ENCODE measurements around the gene RFC4. TPM values are rescaled to one million over a fixed set of nuclear protein-coding genes. Genes with fewer than 3 reads are reported as not detected.

The RFC4 gene
- total and polyA plus RNA-seq, 2 donors from 2014 or later, result 8.9 to 11.1 TPM

DNA sequence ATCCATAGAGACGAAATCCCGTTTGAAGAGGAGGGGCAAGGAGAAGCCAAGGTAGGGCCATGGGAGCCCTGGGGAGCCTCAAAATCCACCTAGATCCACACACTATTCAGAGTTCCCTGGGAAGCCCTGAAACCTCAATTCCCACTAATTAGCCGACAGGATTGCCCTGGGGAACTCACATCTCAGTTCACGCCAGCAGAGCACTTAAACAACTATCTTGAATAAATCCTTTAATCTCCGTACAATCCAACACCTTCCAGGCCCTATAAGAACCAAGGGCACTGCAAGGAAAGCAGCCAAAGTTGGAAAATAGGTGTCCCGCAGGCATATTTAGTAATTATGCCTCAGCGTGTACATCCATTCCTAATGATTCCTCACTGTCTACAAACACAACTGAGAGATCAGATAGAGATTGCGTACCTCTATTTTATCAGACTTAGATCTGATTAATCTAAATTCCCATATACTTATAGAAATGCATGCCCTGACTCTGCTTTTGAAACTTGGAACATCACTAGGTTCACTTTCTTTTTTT, 48.5 kb downstream of the RFC4 start:
- Histone ChIP-seq H3K9me3 (ENCODE audit: control insufficient read depth in 2 of 3, insufficient read depth in 1 of 3, low read length in 3 of 3) (no peaks in the 10 kb centered on the region), H3K27me3 (ENCODE audit: control insufficient read depth, insufficient read depth, low read length) (no peaks in the 10 kb centered on the region), H3K36me3 (ENCODE audit: control insufficient read depth in 2 of 3, insufficient read depth in 3 of 3, low read length in 3 of 3) (no peaks in the 10 kb centered on the region), H3K27ac (ENCODE audit: low read depth in 2 of 2, low read length in 2 of 2) (no peak overlapping the region), H3K9ac (ENCODE audit: low read length in 3 of 3) (no peak overlapping the region), H3K4me1 (ENCODE audit: control insufficient read depth in 2 of 3, insufficient read depth in 2 of 3, low read depth in 1 of 3, low read length in 3 of 3) (no peaks in the 10 kb centered on the region), H3K4me3 (ENCODE audit: low read length in 3 of 3) (no peak overlapping the region)
- TF ChIP-seq, protein P1, sequence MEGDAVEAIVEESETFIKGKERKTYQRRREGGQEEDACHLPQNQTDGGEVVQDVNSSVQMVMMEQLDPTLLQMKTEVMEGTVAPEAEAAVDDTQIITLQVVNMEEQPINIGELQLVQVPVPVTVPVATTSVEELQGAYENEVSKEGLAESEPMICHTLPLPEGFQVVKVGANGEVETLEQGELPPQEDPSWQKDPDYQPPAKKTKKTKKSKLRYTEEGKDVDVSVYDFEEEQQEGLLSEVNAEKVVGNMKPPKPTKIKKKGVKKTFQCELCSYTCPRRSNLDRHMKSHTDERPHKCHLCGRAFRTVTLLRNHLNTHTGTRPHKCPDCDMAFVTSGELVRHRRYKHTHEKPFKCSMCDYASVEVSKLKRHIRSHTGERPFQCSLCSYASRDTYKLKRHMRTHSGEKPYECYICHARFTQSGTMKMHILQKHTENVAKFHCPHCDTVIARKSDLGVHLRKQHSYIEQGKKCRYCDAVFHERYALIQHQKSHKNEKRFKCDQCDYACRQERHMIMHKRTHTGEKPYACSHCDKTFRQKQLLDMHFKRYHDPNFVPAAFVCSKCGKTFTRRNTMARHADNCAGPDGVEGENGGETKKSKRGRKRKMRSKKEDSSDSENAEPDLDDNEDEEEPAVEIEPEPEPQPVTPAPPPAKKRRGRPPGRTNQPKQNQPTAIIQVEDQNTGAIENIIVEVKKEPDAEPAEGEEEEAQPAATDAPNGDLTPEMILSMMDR (IDR thresholded peaks at IDR 0.05; ENCODE audit: borderline replicate concordance, extremely low read depth, insufficient read depth), result no peak
- FAIRE-seq, result no peak
- intact Hi-C loops (cut with DNase I), result no loop called here
- DNase-seq, result no peak

DNA sequence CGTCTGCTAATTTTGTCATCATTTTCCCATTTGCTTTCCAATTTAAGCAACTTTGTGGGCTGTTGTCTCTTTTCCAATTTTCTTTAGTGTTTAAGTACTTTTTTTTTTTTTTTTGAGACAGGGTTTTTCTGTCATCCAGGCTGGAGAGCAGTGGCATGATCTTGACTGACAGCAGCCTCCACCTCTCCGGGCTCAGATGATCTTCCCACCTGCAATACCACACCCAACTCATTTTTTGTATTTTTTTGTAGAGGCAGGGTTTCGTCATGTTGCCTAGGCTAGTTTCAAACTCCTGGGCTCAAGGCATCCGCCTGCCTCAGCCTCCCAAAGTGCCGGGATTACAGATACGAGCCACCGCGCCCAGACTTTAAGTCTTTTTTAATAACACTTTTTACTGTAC, 49.1 kb downstream of the RFC4 start:
- FAIRE-seq (no peak), DNase-seq (no peak)
- intact Hi-C loops (cut with DNase I), result no loop called here

DNA sequence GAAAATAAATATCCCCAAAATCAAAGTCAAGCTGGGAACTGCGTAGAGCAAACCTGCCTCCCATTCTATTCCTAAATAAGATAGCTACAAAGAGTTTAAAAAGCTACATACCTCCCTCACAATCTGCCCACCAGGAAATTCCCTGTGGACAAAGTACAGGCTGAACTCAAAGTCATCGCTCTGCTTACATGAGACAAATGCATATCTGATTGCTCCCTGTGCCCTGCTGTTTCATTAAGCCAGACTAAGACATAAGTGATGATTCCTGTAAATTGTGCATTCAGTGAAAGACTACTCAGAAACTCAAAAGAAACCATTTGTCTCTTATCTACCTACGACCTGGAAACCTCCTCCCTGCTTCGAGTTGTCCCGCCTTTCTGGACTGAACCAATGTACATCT, 51.4 kb downstream of the RFC4 start:
- FAIRE-seq, result no peak
- Histone ChIP-seq H3K27me3 (ENCODE audit: control insufficient read depth, insufficient read depth, low read length) (no peaks in the 10 kb centered on the region), H3K36me3 (ENCODE audit: control insufficient read depth in 2 of 3, insufficient read depth in 3 of 3, low read length in 3 of 3) (no peaks in the 10 kb centered on the region), H3K4me1 (ENCODE audit: control insufficient read depth in 2 of 3, insufficient read depth in 2 of 3, low read depth in 1 of 3, low read length in 3 of 3) (no peaks in the 10 kb centered on the region), H3K9ac (ENCODE audit: low read length in 3 of 3) (no peak overlapping the region), H3K4me3 (ENCODE audit: low read length in 3 of 3) (no peak overlapping the region), H3K27ac (ENCODE audit: low read depth in 2 of 2, low read length in 2 of 2) (no peak overlapping the region), H3K9me3 (ENCODE audit: control insufficient read depth in 2 of 3, insufficient read depth in 1 of 3, low read length in 3 of 3) (no peaks in the 10 kb centered on the region)
- TF ChIP-seq, protein P1 (IDR thresholded peaks at IDR 0.05; ENCODE audit: borderline replicate concordance, extremely low read depth, insufficient read depth), result no peak
- intact Hi-C loops (cut with DNase I), result no loop called here
- DNase-seq, result no peak

More for the DNA sequence above, 49.1 kb downstream of the RFC4 start:
- no peaks in the 10 kb centered on the region for H3K36me3 ChIP-seq (ENCODE audit: control insufficient read depth in 2 of 3, insufficient read depth in 3 of 3, low read length in 3 of 3)
- TF ChIP-seq, protein P1 (IDR thresholded peaks at IDR 0.05; ENCODE audit: borderline replicate concordance, extremely low read depth, insufficient read depth), result no peak
- no peak overlapping the region for H3K27ac ChIP-seq (ENCODE audit: low read depth in 2 of 2, low read length in 2 of 2)
- no peaks in the 10 kb centered on the region for H3K27me3 ChIP-seq (ENCODE audit: control insufficient read depth, insufficient read depth, low read length)
- H3K9ac ChIP-seq (ENCODE audit: low read length in 3 of 3), result no peak overlapping the region
- H3K4me3 ChIP-seq (ENCODE audit: low read length in 3 of 3), result no peak overlapping the region
- no peaks in the 10 kb centered on the region for H3K9me3 ChIP-seq (ENCODE audit: control insufficient read depth in 2 of 3, insufficient read depth in 1 of 3, low read length in 3 of 3)
- no peaks in the 10 kb centered on the region for H3K4me1 ChIP-seq (ENCODE audit: control insufficient read depth in 2 of 3, insufficient read depth in 2 of 3, low read depth in 1 of 3, low read length in 3 of 3)

DNA sequence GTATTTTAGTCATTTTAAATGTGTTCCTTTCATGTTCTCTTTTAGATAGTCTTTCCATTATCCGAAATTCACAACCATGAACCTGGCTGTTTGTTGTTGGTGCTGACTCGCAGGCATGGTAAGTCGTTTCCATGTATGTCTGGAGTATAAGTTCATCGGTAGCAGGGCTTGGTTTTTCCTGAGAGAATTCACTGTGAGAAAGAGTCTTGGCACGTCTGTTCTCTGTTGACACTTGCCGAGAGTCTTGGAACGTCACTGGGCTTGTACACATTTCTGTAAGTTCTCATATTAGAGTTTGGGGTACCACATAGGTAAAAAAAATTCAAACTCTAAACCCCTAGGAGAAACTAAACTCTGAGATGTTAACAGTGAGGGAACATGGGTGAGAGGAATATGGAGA, 52.3 kb downstream of the RFC4 start:
- no peak overlapping the region for H3K27ac ChIP-seq (ENCODE audit: low read depth in 2 of 2, low read length in 2 of 2)
- DNase-seq (no peak), FAIRE-seq (no peak)
- no peak overlapping the region for H3K9ac ChIP-seq (ENCODE audit: low read length in 3 of 3)
- H3K4me3 ChIP-seq (ENCODE audit: low read length in 3 of 3), result no peak overlapping the region
- TF ChIP-seq, protein P1 (IDR thresholded peaks at IDR 0.05; ENCODE audit: borderline replicate concordance, extremely low read depth, insufficient read depth), result no peak
- no peaks in the 10 kb centered on the region for H3K36me3 ChIP-seq (ENCODE audit: control insufficient read depth in 2 of 3, insufficient read depth in 3 of 3, low read length in 3 of 3)
- no peaks in the 10 kb centered on the region for H3K27me3 ChIP-seq (ENCODE audit: control insufficient read depth, insufficient read depth, low read length)
- no peaks in the 10 kb centered on the region for H3K9me3 ChIP-seq (ENCODE audit: control insufficient read depth in 2 of 3, insufficient read depth in 1 of 3, low read length in 3 of 3)
- intact Hi-C loops (cut with DNase I), result no loop called here
- no peaks in the 10 kb centered on the region for H3K4me1 ChIP-seq (ENCODE audit: control insufficient read depth in 2 of 3, insufficient read depth in 2 of 3, low read depth in 1 of 3, low read length in 3 of 3)

Measured in kidney (tissue), 14 donors.